IPS-18a (cell line): ENCODE data around the gene DOLPP1.

Source experiments
- H3K27ac ChIP-seq: one replicate; pipeline ENCODE4 v1.5.1; 2013; ENCODE audit warnings: low read length
- H3K27me3 ChIP-seq: one replicate; pipeline ENCODE4 v1.6.1; 2013; ENCODE audit warnings: mild to moderate bottlenecking, low read length; ENCODE audit not compliant: control insufficient read depth, insufficient read depth
- H3K36me3 ChIP-seq: one replicate; pipeline ENCODE4 v1.6.1; 2013; ENCODE audit warnings: low read depth, low read length; ENCODE audit not compliant: control insufficient read depth
- H3K4me1 ChIP-seq: one replicate; pipeline ENCODE4 v1.6.1; 2013; ENCODE audit warnings: low read depth, low read length; ENCODE audit not compliant: control insufficient read depth
- H3K4me3 ChIP-seq: one replicate; pipeline ENCODE4 v1.5.1; 2013; ENCODE audit warnings: low read length
- H3K9ac ChIP-seq: one replicate; pipeline ENCODE4 v1.6.1; 2013; ENCODE audit warnings: mild to moderate bottlenecking, low read length, moderate library complexity
- H3K9me3 ChIP-seq: one replicate; pipeline ENCODE4 v1.6.1; 2013; ENCODE audit warnings: low read depth, low read length; ENCODE audit not compliant: control insufficient read depth

DOLPP1 gene

DNA sequence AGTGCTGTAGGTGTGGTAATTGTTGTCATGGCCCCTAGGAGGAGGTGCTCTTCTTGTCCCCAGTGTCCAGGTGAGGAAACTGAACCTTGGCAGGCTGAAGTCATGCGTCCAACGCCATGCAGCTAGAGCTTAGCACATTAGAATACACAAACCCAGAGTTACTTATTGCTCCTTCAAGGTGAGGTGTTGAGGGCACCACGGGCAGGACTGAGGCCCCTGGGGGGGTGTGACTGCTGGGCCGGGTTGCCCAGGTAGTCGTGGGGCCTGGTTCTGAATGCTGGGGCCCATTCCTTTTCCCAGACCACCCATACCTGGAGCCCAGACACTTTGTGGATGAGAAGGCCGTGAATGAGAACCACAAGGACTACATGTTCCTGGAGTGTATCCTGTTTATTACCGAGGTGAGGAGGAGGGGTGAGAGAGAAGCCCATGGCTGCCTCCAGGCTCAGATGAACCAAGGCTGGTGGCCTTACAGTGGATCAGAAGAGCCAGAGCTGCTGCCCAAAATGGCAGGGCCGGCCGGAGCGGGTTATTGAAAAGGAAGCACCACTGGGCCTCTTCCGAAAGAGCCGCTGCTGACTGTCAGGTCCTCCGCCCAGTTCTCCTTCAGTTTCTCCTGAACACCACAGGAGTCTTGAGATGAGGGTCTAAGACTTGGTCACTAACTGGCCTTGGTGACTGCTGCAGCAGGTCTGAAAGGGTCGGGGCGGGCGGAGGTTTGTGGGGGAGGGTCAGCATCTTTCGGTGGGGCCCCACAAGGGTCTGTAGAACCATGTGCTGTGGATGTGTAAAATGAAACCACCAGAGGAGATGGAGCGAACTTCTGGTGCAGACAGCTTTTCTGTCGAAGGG is 56.6 kb downstream of the DOLPP1 start:
- Histone ChIP-seq H3K4me3 (no peak overlapping the region), H3K4me1 (peaks cover 26% of the 10 kb centered on the region), H3K27ac (no peak overlapping the region), H3K9ac (no peak overlapping the region), H3K9me3 (no peaks in the 10 kb centered on the region), H3K27me3 (no peaks in the 10 kb centered on the region), H3K36me3 (peaks cover 33% of the 10 kb centered on the region)

- no peak overlapping the region for H3K4me3 ChIP-seq
- no peak overlapping the region for H3K27ac ChIP-seq
- no peak overlapping the region for H3K9ac ChIP-seq
- H3K4me1 ChIP-seq = peaks cover 32% of the 10 kb centered on the region
- H3K36me3 ChIP-seq = peaks cover 33% of the 10 kb centered on the region
- no peaks in the 10 kb centered on the region for H3K9me3 ChIP-seq
- H3K27me3 ChIP-seq = no peaks in the 10 kb centered on the region
Observed at GRCh38 chr9:129138144-129138462, 57.2 kb downstream of the DOLPP1 start.

DNA sequence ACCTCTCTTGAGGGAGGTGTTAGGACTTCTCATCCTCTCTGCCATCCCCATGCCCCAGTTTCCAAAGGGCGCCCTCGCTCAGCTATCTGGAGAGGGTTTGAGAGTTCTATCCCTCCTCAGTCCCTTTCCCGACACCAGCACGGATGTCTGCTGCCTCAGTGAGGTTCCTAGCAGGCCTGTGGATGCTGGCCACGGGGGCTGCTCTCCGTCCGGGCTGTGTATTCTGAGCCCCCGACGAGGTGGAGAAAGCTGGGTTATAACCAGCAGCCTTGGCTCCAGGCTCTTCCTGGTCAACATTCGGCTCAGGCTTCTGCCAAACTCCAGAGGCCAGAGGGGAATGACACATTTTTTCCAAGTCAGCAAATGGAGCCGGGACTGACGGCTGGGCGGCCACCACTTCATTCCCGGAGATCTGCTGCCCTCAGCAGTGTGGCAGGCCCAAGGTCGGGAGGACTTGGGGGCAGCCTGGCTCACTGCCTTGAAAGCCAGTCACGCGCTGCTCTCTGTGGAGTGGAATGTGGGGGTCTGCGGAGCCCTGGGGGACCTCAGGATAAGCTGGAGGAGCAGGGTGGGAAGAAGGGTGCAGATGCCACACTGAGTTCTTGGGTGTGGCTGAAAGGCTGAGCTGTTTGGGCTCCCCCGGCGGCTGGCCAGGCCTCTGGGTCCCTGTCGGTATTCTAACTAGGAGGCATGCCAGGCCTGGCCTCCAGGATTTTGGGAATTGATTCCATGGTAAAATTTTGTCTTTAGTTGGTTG is 57.7 kb downstream of the DOLPP1 start:
- Histone ChIP-seq H3K4me1 (peaks cover 37% of the 10 kb centered on the region), H3K36me3 (peaks cover 28% of the 10 kb centered on the region), H3K27ac (no peak overlapping the region), H3K9ac (no peak overlapping the region), H3K4me3 (no peak overlapping the region), H3K27me3 (no peaks in the 10 kb centered on the region), H3K9me3 (no peaks in the 10 kb centered on the region)

DNA sequence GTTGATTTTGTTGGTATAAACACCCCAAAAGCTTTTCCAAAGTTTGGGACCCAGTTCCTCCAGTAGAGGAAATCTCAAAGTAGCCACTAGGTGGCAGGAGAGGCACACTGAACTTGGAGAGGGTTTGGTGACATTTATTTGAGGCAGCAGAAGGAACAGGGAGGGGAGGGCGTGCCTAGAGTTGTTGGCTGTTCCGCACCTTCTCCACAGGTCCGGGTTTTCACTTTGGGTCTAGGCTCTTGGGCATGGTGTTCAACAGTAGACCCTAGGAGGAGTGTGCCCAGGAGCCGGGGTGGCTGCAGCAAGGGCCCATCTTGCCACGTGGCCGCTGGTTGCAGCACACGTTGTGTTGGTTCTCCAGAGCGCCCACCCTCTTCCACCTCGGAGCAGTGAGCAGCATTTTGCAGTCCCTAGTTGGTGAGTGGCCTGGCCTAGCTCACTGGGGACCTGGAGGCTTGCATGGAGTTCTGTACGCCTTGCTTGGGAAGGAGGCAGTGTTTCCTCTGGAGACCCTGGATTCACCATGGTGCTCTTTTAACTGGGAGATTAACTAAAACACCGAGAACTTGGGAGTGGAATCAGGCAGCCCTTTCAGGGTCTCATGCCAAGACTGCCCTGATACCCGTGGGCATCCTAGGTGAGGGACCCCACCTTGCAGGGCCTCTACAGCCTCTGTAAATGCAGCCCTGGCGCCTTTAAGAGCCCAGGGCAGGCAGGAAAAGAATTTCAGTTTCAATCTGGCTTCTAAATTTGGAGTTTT is 58.5 kb downstream of the DOLPP1 start:
- H3K4me3 ChIP-seq = peak overlapping the region; percentile 74
- H3K27me3 ChIP-seq = no peaks in the 10 kb centered on the region
- H3K4me1 ChIP-seq = peaks cover 42% of the 10 kb centered on the region
- H3K36me3 ChIP-seq = peaks cover 27% of the 10 kb centered on the region
- H3K9ac ChIP-seq = peak overlapping the region; percentile 98
- peak overlapping the region; percentile 99 for H3K27ac ChIP-seq
- H3K9me3 ChIP-seq = no peaks in the 10 kb centered on the region

- H3K4me1 ChIP-seq = peaks cover 43% of the 10 kb centered on the region
Observed at GRCh38 chr9:129139993-129140396, 59.1 kb downstream of the DOLPP1 start.

More at GRCh38 chr9:129139993-129140396, 59.1 kb downstream of the DOLPP1 start:
- H3K9ac ChIP-seq = peak overlapping the region; percentile 98
- no peaks in the 10 kb centered on the region for H3K27me3 ChIP-seq
- no peaks in the 10 kb centered on the region for H3K9me3 ChIP-seq
- H3K4me3 ChIP-seq = peak overlapping the region; percentile 74
- peaks cover 21% of the 10 kb centered on the region for H3K36me3 ChIP-seq
- H3K27ac ChIP-seq = peak overlapping the region; percentile 99
